Astrocyte (in vitro differentiated cells and primary cell): ENCODE results near the gene MBNL2. TPM values are rescaled to one million over a fixed set of nuclear protein-coding genes. Genes with fewer than 3 reads are reported as not detected.
A peak's percentile ranks its signal among the peaks of the same experiment; 100 is the strongest.

Source experiments
- DNase-seq: peaks from one replicate; pipeline ENCODE4 v3.0.0-alpha.2; 2010; ENCODE audit warnings: low read depth
- FAIRE-seq: peaks from 2 replicates; lab custom pipeline; 2011; peaks lifted over from hg19 to GRCh38; lab: Jason Lieb, UNC
- H2AFZ ChIP-seq: 2 replicates; pipeline ENCODE4 v1.6.0; 2012; ENCODE audit warnings: low read depth, low read length, inconsistent platforms
- H3K27ac ChIP-seq: 2 replicates; pipeline ENCODE4 v1.5.1; 2011; ENCODE audit warnings: low read depth, low read length, inconsistent platforms
- H3K27me3 ChIP-seq: 2 replicates; pipeline ENCODE4 v1.6.0; 2011; ENCODE audit warnings: low read length, inconsistent platforms; ENCODE audit not compliant: insufficient read depth
- H3K36me3 ChIP-seq: 2 replicates; pipeline ENCODE4 v1.5.1; 2011; ENCODE audit warnings: low read length, inconsistent platforms; ENCODE audit not compliant: insufficient read depth
- H3K4me1 ChIP-seq: 2 replicates; pipeline ENCODE4 v1.5.1; 2011; ENCODE audit warnings: low read length, inconsistent platforms; ENCODE audit not compliant: insufficient read depth
- H3K4me2 ChIP-seq: 2 replicates; pipeline ENCODE4 v1.6.0; 2012; ENCODE audit warnings: low read length, inconsistent platforms
- H3K4me3 ChIP-seq: 2 replicates; pipeline ENCODE4 v1.5.1; 2011; ENCODE audit warnings: low read depth, mild to moderate bottlenecking, low read length, inconsistent platforms; ENCODE audit not compliant: insufficient read depth
- H3K79me2 ChIP-seq: 2 replicates; pipeline ENCODE4 v1.6.0; 2012; ENCODE audit warnings: mild to moderate bottlenecking, low read length, inconsistent platforms; ENCODE audit not compliant: insufficient read depth
- H3K9ac ChIP-seq: 2 replicates; pipeline ENCODE4 v1.6.0; 2012; ENCODE audit warnings: mild to moderate bottlenecking, low read length, inconsistent platforms
- H3K9me3 ChIP-seq: 2 replicates; pipeline ENCODE4 v1.5.1; 2012; ENCODE audit warnings: low read depth, mild to moderate bottlenecking, low read length, inconsistent platforms; ENCODE audit not compliant: insufficient read depth
- H4K20me1 ChIP-seq: 2 replicates; pipeline ENCODE4 v1.6.0; 2012; ENCODE audit warnings: low read length, inconsistent platforms; ENCODE audit not compliant: insufficient read depth
- H3K27ac Mint-ChIP-seq: one replicate; pipeline ENCODE4 v1.8.0; 2021; ENCODE audit warnings: mild to moderate bottlenecking, mixed read lengths; ENCODE audit not compliant: unreplicated experiment
- H3K27me3 Mint-ChIP-seq: one replicate; pipeline ENCODE4 v1.8.0; 2021; ENCODE audit warnings: low read depth, mixed read lengths; ENCODE audit not compliant: unreplicated experiment
- H3K36me3 Mint-ChIP-seq: one replicate; pipeline ENCODE4 v1.8.0; 2021; ENCODE audit warnings: low read depth, mixed read lengths; ENCODE audit not compliant: unreplicated experiment
- H3K4me1 Mint-ChIP-seq: one replicate; pipeline ENCODE4 v1.8.0; 2021; ENCODE audit warnings: low read depth, mixed read lengths; ENCODE audit not compliant: unreplicated experiment
- H3K4me3 Mint-ChIP-seq: one replicate; pipeline ENCODE4 v1.8.0; 2021; ENCODE audit warnings: mild to moderate bottlenecking, moderate library complexity, mixed read lengths; ENCODE audit not compliant: unreplicated experiment
- H3K9me3 Mint-ChIP-seq: one replicate; pipeline ENCODE4 v1.8.0; 2021; ENCODE audit warnings: mild to moderate bottlenecking, mixed read lengths; ENCODE audit not compliant: unreplicated experiment
- CTCF ChIP-seq: IDR thresholded peaks from 2 replicates; pipeline ENCODE4 v1.5.1; 2011; ENCODE audit warnings: low read depth, mild to moderate bottlenecking, inconsistent platforms, low read length, moderate library complexity; ENCODE audit not compliant: insufficient read depth
- EZH2 ChIP-seq: IDR thresholded peaks from 2 replicates; pipeline ENCODE4 v1.6.1; 2012; ENCODE audit warnings: mild to moderate bottlenecking, low read length, inconsistent platforms; ENCODE audit not compliant: insufficient read depth
- total RNA-seq: library from RNA; stranded (reverse); gene quantifications from 2 replicates; pipeline ENCODE4 v1.2.1, GENCODE V29; 2021

The MBNL2 gene
- total RNA-seq, 1 donor from 2014 or later, result 66.5 TPM

GRCh38 chr13:97289514-97290298, 67.6 kb downstream of the MBNL2 start:
- Histone ChIP-seq H3K4me3 (no peak overlapping the region), H3K4me2 (no peak overlapping the region), H3K27ac (no peak overlapping the region), H3K27me3 (no peaks in the 10 kb centered on the region), H4K20me1 (peaks cover 38% of the 10 kb centered on the region), H3K9me3 (no peaks in the 10 kb centered on the region), H2AFZ (no peak overlapping the region), H3K79me2 (peaks cover 84% of the 10 kb centered on the region), H3K9ac (no peak overlapping the region), H3K36me3 (peaks cover 4% of the 10 kb centered on the region), H3K4me1 (peaks cover 11% of the 10 kb centered on the region)
- FAIRE-seq (no peak), DNase-seq (no peak)
- Mint-ChIP-seq H3K4me1 (peaks cover 22% of the 10 kb centered on the region), H3K4me3 (no peak overlapping the region), H3K36me3 (peaks cover 5% of the 10 kb centered on the region), H3K27me3 (no peaks in the 10 kb centered on the region), H3K9me3 (no peaks in the 10 kb centered on the region), H3K27ac (no peak overlapping the region)
- TF ChIP-seq EZH2 (no peak), CTCF (no peak)

DNA sequence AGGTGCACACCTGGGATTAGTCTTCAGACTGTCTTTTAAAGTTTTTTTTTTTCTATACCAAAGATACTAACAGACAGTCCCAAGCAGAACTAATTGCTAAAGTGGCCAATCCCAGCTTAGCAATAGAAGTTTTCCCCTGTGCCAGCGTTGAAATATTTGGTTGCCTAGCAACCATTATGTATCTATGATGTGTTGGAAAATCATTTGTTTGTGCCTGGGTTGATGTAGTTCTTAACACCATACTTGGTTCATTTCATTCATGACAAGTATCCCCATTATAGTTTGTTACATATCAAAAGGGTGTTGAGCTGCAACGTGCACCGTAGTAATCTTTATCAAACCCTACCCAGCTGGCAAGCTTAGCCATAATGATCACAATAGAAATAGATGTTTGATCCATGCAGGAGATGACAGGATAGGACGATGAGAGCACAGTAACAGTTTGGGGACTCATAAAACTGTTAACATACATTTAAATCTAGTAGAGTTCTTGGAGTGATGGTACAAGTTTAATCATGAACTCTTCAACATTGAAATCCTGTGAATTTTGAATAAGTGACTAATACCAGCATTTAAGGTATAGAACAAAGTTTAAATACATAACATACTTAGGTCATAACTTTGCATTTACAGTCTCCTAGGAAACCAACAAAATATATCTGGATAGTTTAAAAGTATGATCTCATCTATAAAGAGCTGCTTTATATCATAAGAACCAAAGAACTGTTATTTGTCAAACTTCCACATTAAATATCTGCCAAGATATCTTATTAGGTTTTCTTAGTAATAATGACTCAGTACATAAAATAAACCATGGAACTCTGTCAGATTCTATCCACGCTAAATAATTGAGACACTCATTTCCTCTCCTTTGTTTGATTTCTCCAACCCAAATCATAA, 73.4 kb downstream of the MBNL2 start:
- peaks cover 76% of the 10 kb centered on the region for H3K79me2 ChIP-seq

More for the DNA sequence above, 73.4 kb downstream of the MBNL2 start:
- FAIRE-seq (peak; percentile 86), DNase-seq (peak; percentile 82)
- Histone ChIP-seq H4K20me1 (peaks cover 4% of the 10 kb centered on the region), H2AFZ (no peak overlapping the region), H3K4me1 (peaks cover 39% of the 10 kb centered on the region), H3K27ac (peak overlapping the region; percentile 95), H3K4me3 (no peak overlapping the region), H3K9ac (peak overlapping the region; percentile 75), H3K27me3 (no peaks in the 10 kb centered on the region), H3K4me2 (peak overlapping the region; percentile 73), H3K36me3 (peaks cover 6% of the 10 kb centered on the region), H3K9me3 (no peaks in the 10 kb centered on the region)
- Mint-ChIP-seq H3K9me3 (no peaks in the 10 kb centered on the region), H3K4me1 (peaks cover 21% of the 10 kb centered on the region), H3K27ac (peak overlapping the region; percentile 4), H3K36me3 (peaks cover 7% of the 10 kb centered on the region), H3K27me3 (no peaks in the 10 kb centered on the region), H3K4me3 (no peak overlapping the region)
- TF ChIP-seq CTCF, result no peak
- TF ChIP-seq EZH2, result no peak
